ENCODE results near the gene PCNT. TPM values are rescaled to one million over a fixed set of nuclear protein-coding genes. Genes with fewer than 3 reads are reported as not detected.

PCNT gene
- total RNA-seq, 1 experiment from 2014 or later: 41.0 TPM

DNA sequence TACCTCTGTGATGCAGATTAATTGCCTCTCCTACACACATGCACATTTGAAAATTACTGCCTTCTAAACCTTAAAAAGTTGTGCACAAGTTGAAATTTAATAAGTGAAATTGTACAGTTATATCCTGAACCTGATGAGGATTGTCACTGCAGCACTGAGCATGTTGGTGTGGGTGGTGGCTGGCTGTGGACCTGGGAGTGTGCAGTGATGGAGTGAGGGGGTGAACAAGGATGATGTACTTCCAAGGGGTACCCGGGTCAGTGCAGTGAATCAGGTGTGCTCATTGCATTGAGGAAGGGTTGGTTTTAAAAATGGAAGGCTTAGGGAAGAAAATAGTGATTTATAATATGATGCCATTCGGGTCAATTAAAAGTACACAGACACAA lies 158.9 kb downstream of the PCNT start:
- Mint-ChIP-seq H3K4me1 (no peaks in the 10 kb centered on the region), H3K27ac (no peak overlapping the region), H3K36me3 (peaks cover 11% of the 10 kb centered on the region), H3K9me3 (no peaks in the 10 kb centered on the region), H3K27me3 (ENCODE audit: low read depth) (no peaks in the 10 kb centered on the region), H3K4me3 (no peak overlapping the region)
- CTCF ChIA-PET: no interaction called here
- POLR2A ChIA-PET: no interaction called here
- ATAC-seq: no peak
- DNase-seq (ENCODE audit: low spot score): no peak
- TF ChIP-seq, protein P1, sequence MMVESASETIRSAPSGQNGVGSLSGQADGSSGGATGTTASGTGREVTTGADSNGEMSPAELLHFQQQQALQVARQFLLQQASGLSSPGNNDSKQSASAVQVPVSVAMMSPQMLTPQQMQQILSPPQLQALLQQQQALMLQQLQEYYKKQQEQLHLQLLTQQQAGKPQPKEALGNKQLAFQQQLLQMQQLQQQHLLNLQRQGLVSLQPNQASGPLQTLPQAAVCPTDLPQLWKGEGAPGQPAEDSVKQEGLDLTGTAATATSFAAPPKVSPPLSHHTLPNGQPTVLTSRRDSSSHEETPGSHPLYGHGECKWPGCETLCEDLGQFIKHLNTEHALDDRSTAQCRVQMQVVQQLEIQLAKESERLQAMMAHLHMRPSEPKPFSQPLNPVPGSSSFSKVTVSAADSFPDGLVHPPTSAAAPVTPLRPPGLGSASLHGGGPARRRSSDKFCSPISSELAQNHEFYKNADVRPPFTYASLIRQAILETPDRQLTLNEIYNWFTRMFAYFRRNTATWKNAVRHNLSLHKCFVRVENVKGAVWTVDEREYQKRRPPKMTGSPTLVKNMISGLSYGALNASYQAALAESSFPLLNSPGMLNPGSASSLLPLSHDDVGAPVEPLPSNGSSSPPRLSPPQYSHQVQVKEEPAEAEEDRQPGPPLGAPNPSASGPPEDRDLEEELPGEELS (CRISPR knock-in tag; IDR thresholded peaks at IDR 0.05): no peak
- TF ChIP-seq NR2C2 (CRISPR knock-in tag; IDR thresholded peaks at IDR 0.05): no peak
- TF ChIP-seq MXD4 (CRISPR knock-in tag; IDR thresholded peaks at IDR 0.05; ENCODE audit: borderline replicate concordance): no peak

- ATAC-seq: no peak
- no peaks in the 10 kb centered on the region for H3K27me3 Mint-ChIP-seq (ENCODE audit: low read depth)
- peaks cover 9% of the 10 kb centered on the region for H3K36me3 Mint-ChIP-seq
- DNase-seq (ENCODE audit: low spot score): no peak
- ChIA-PET CTCF (no interaction called here), POLR2A (no interaction called here)
- no peak overlapping the region for H3K27ac Mint-ChIP-seq
- no peaks in the 10 kb centered on the region for H3K4me1 Mint-ChIP-seq
- no peaks in the 10 kb centered on the region for H3K9me3 Mint-ChIP-seq
- TF ChIP-seq JUN (CRISPR knock-in tag; IDR thresholded peaks at IDR 0.05) (no peak), FOXP1 (CRISPR knock-in tag; IDR thresholded peaks at IDR 0.05; ENCODE audit: borderline replicate concordance) (no peak), ZNF138 (CRISPR knock-in tag; conservative IDR thresholded peaks at IDR 0.05) (no peak), IRF2 (CRISPR knock-in tag; IDR thresholded peaks at IDR 0.05; ENCODE audit: borderline replicate concordance, low read depth) (no peak), PREB (CRISPR knock-in tag; IDR thresholded peaks at IDR 0.05; ENCODE audit: borderline replicate concordance) (no peak), RELA (CRISPR knock-in tag; IDR thresholded peaks at IDR 0.05; ENCODE audit: borderline replicate concordance) (no peak), TCF7 (CRISPR knock-in tag; IDR thresholded peaks at IDR 0.05; ENCODE audit: low read depth) (no peak), SP1 (CRISPR knock-in tag; conservative IDR thresholded peaks at IDR 0.05) (no peak), ZNF263 (CRISPR knock-in tag; IDR thresholded peaks at IDR 0.05; ENCODE audit: low read depth) (no peak), NR2C2 (CRISPR knock-in tag; IDR thresholded peaks at IDR 0.05) (no peak), TEAD4 (CRISPR knock-in tag; IDR thresholded peaks at IDR 0.05) (no peak), ZNF671 (CRISPR knock-in tag; IDR thresholded peaks at IDR 0.05) (no peak)
- H3K4me3 Mint-ChIP-seq: no peak overlapping the region
Measured at GRCh38 chr21:46483300-46484295, 159.6 kb downstream of the PCNT start.

GRCh38 chr21:46486481-46487126 lies 162.6 kb downstream of the PCNT start:
- Mint-ChIP-seq H3K36me3 (peaks cover 9% of the 10 kb centered on the region), H3K27me3 (ENCODE audit: low read depth) (no peaks in the 10 kb centered on the region), H3K9me3 (no peaks in the 10 kb centered on the region), H3K4me3 (no peak overlapping the region), H3K4me1 (peaks cover 3% of the 10 kb centered on the region; the same call in 1 of the 2 replicates), H3K27ac (no peak overlapping the region)
- no peak for DNase-seq (ENCODE audit: low spot score)
- ATAC-seq: no peak
- POLR2A ChIA-PET: no interaction called here
- CTCF ChIA-PET: no interaction called here
- TF ChIP-seq STAT6 (CRISPR knock-in tag; conservative IDR thresholded peaks at IDR 0.05; ENCODE audit: low read depth): no peak
- no peak for TF ChIP-seq ATF2 (CRISPR knock-in tag; IDR thresholded peaks at IDR 0.05; ENCODE audit: borderline replicate concordance, low read depth)
- no peak for TF ChIP-seq NFE2L1 (CRISPR knock-in tag; IDR thresholded peaks at IDR 0.05)
- TF ChIP-seq SP1 (CRISPR knock-in tag; conservative IDR thresholded peaks at IDR 0.05): no peak
- TF ChIP-seq ZNF219 (CRISPR knock-in tag; IDR thresholded peaks at IDR 0.05; ENCODE audit: borderline replicate concordance): no peak
- no peak for TF ChIP-seq KAT7 (CRISPR knock-in tag; IDR thresholded peaks at IDR 0.05; ENCODE audit: borderline replicate concordance)
- TF ChIP-seq, protein P2, sequence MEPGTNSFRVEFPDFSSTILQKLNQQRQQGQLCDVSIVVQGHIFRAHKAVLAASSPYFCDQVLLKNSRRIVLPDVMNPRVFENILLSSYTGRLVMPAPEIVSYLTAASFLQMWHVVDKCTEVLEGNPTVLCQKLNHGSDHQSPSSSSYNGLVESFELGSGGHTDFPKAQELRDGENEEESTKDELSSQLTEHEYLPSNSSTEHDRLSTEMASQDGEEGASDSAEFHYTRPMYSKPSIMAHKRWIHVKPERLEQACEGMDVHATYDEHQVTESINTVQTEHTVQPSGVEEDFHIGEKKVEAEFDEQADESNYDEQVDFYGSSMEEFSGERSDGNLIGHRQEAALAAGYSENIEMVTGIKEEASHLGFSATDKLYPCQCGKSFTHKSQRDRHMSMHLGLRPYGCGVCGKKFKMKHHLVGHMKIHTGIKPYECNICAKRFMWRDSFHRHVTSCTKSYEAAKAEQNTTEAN (CRISPR knock-in tag; IDR thresholded peaks at IDR 0.05): no peak
- TF ChIP-seq ESRRA (CRISPR knock-in tag; IDR thresholded peaks at IDR 0.05; ENCODE audit: borderline replicate concordance): no peak
